Astrocyte of the cerebellum (primary cell): ENCODE results near the gene RILPL2.
"Not testable (repeated sequence)": the region's sequence is repeated elsewhere in the genome, so short reads cannot be mapped to it uniquely, and the experiment has no call there.

Source experiments
- DNase-seq: peaks from one replicate; pipeline ENCODE4 v3.0.0-alpha.2; 2011; ENCODE audit warnings: low read depth
- H3K4me3 ChIP-seq: 2 replicates; pipeline ENCODE4 v1.5.1; 2011; ENCODE audit warnings: mild to moderate bottlenecking, low read depth, low read length, moderate library complexity
- in situ Hi-C: cut with HindIII; loops from 2 replicates; pipeline ENCODE4 v1.10.0; 2017; ENCODE audit warnings: low sequenced_read_pairs
- TF ChIP-seq, protein P1 (sequence below): IDR thresholded peaks from 2 replicates; pipeline ENCODE4 v1.5.1; 2012; ENCODE audit warnings: low read length, low read depth, moderate library complexity, mild to moderate bottlenecking; ENCODE audit errors: missing control alignments

The RILPL2 gene, protein sequence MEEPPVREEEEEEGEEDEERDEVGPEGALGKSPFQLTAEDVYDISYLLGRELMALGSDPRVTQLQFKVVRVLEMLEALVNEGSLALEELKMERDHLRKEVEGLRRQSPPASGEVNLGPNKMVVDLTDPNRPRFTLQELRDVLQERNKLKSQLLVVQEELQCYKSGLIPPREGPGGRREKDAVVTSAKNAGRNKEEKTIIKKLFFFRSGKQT

GRCh38 chr12:123436017-123436964 is at the start of gene RILPL2:
RILPL2 (minus strand) TSS chr12:123436684; CDS start chr12:123436420, 264 bp downstream.
- DNase-seq: peak; percentile 24
- in situ Hi-C loops: no loop called here
- TF ChIP-seq, protein P1, sequence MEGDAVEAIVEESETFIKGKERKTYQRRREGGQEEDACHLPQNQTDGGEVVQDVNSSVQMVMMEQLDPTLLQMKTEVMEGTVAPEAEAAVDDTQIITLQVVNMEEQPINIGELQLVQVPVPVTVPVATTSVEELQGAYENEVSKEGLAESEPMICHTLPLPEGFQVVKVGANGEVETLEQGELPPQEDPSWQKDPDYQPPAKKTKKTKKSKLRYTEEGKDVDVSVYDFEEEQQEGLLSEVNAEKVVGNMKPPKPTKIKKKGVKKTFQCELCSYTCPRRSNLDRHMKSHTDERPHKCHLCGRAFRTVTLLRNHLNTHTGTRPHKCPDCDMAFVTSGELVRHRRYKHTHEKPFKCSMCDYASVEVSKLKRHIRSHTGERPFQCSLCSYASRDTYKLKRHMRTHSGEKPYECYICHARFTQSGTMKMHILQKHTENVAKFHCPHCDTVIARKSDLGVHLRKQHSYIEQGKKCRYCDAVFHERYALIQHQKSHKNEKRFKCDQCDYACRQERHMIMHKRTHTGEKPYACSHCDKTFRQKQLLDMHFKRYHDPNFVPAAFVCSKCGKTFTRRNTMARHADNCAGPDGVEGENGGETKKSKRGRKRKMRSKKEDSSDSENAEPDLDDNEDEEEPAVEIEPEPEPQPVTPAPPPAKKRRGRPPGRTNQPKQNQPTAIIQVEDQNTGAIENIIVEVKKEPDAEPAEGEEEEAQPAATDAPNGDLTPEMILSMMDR: peak; percentile 8
- H3K4me3 ChIP-seq: peak within 1 kb of the TSS; percentile 88

DNA sequence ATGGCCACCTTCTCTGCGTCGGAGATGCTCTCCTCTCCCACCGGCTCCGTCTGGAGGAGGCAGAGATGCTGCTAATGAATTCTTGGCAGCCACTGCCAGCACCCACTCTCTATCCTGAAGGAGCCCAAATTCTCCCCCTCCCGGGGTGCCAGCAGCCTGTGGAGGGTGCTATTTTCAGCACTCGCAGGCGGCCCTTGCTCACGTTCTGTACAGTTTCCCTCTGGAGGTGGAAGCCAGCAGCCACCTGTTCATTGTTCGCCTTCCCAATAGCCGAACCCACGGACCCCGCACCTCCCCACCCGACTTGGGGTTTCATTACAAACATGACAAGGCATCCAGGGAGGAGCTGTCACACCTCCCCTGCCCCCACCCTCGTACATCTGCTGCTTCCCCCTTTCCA is 49.3 kb upstream of the RILPL2 start:
- no peak overlapping the region for H3K4me3 ChIP-seq

DNA sequence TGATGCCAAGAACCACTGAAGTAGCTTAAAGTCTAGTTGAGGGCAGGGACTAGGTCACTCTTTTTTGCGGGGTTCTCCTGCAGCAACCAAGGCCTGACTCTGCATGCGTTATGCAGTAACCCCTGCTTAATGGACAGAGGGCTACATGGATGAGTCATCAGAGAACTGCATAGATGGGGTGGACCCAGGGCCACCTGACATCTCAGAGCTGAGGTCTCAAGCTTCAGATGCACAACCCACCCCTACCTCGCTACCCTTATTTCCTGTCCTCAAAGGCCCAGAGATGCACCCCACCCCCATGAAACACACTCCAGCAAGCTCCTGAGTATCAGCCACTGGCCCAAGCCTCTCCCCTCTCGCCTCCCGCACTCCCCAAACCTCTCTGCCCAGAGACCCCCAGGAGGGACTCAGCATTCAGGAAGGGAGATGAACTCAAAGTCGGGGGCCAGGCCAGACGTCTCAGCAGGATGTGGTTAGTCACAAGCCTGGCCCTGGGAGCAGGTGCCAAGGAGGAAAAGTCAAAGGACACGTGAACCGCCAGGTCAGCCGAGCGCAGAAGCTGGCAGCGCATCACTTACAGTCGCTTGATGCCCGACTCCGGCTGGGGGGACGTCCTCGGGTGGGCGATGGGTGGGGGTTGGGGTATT is 47.2 kb upstream of the RILPL2 start:
- in situ Hi-C loops: loop anchor here (5.0 to 10.0 kb wide), 3 partner anchors 39 to 489 kb away; no protein-coding TSS in a partner anchor
- TF ChIP-seq, protein P1: no peak
- no peak for DNase-seq
- no peak overlapping the region for H3K4me3 ChIP-seq

More for the DNA sequence above, 49.3 kb upstream of the RILPL2 start:
- in situ Hi-C loops: loop anchor here (10.0 kb wide), 2 partner anchors 109 to 491 kb away; no protein-coding TSS in a partner anchor
- TF ChIP-seq, protein P1: no peak
- DNase-seq: no peak

- no peak overlapping the region for H3K4me3 ChIP-seq
- DNase-seq: no peak
- in situ Hi-C loops: loop anchor here (5.0 to 10.0 kb wide), 3 partner anchors 39 to 488 kb away; no protein-coding TSS in a partner anchor
Measured at GRCh38 chr12:123482876-123483275, 46.4 kb upstream of the RILPL2 start.

DNA sequence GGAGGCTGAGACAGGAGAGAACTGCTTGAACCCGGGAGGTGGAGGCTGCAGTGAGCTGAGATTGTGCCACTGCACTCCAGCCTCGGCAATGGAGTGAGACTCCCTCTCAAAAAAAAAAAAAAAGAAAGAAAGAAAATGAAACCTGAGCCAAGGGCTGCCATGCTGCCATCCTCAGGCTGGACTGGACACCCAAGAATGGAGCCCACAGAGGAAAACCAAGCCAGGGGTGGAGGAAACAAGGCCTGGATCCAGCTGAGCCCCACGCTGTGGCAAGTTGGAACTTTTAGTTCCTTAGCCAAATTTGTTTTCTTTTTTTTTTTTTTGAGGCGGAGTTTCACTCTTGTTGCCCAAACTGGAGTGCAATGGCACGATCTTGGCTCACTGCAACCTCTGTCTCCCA is 44.8 kb upstream of the RILPL2 start:
- H3K4me3 ChIP-seq, DNase-seq: not testable (repeated sequence)
- in situ Hi-C loops: loop anchor here (5.0 to 10.0 kb wide), 3 partner anchors 41 to 486 kb away; no protein-coding TSS in a partner anchor

More at GRCh38 chr12:123482876-123483275, 46.4 kb upstream of the RILPL2 start:
- TF ChIP-seq, protein P1: no peak

DNA sequence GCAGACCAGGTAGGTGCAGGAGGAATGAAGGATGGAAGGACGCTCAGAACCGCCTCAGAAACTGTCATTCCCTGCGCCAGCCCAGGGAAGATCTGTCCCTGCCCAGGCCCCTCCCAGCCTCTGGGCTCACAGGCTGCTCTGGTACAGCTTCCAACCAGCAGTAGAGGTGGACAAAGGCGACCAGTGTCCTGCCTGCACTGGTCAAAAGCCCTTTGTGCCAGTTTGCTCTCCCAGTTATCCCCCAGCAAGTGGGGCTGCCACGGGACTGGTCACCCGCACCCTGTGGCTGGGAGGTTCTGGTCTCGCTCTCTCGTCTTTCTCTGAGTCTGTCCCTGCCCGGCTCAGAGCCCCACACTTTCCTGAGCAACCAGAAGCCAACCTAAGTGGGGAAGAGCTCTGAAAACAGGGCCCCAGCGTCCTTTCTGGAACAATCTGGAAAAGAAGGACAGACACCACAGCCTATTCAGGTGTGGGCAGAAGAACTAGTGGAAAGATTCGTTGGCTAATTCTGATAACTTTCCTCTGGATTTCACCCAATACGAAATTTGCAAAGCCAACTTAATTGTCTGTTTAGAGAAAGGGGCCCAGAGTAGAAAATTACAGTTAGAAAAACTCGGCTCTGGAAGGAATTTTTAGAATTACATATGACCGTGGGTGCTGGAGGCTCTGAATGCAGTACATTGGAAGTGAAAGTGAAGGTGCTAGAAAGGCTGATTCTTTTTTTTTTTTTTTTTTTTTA is 43.1 kb upstream of the RILPL2 start:
- no peak overlapping the region for H3K4me3 ChIP-seq
- DNase-seq: no peak
- in situ Hi-C loops: loop anchor here (5.0 to 10.0 kb wide), 3 partner anchors 43 to 485 kb away; no protein-coding TSS in a partner anchor
- TF ChIP-seq, protein P1: no peak
